GM23248 (cell line): Measurements from ENCODE around the gene ETV7. TPM values are rescaled to one million over a fixed set of nuclear protein-coding genes. Genes with fewer than 3 reads are reported as not detected.

Source experiments
- DNase-seq: peaks from one replicate; pipeline ENCODE4 v3.0.0-alpha.2; 2015
- H2AFZ ChIP-seq: fragments of 200-600 bp; sonication (generic); 2 replicates; pipeline ENCODE4 v1.6.1; 2016; ENCODE audit warnings: antibody characterized with exemption
- H3F3A ChIP-seq: fragments of 200-600 bp; sonication (generic); 2 replicates; pipeline ENCODE4 v1.6.1; 2016; ENCODE audit warnings: mild to moderate bottlenecking, antibody characterized with exemption, mixed run types; ENCODE audit not compliant: insufficient read depth
- H3K27ac ChIP-seq: fragments of 200-600 bp; sonication (generic); 2 replicates; pipeline ENCODE4 v1.5.1; 2016; ENCODE audit warnings: mild to moderate bottlenecking
- H3K27me3 ChIP-seq: fragments of 200-600 bp; sonication (generic); replicated peaks from 2 replicates; pipeline ENCODE4 v1.6.1; 2016; ENCODE audit warnings: mild to moderate bottlenecking; ENCODE audit not compliant: insufficient read depth
- H3K36me3 ChIP-seq: fragments of 200-600 bp; sonication (generic); 2 replicates; pipeline ENCODE4 v1.6.1; 2016; ENCODE audit warnings: low read depth, mild to moderate bottlenecking
- H3K4me1 ChIP-seq: fragments of 200-600 bp; sonication (generic); 2 replicates; pipeline ENCODE4 v1.6.1; 2016; ENCODE audit warnings: mild to moderate bottlenecking; ENCODE audit not compliant: insufficient read depth
- H3K4me2 ChIP-seq: fragments of 200-600 bp; sonication (generic); one replicate; pipeline ENCODE4 v1.6.1; 2016; ENCODE audit warnings: mild to moderate bottlenecking; ENCODE audit not compliant: unreplicated experiment
- H3K4me3 ChIP-seq: fragments of 200-600 bp; sonication (generic); 2 replicates; pipeline ENCODE4 v1.5.1; 2016; ENCODE audit warnings: mild to moderate bottlenecking
- H3K79me2 ChIP-seq: fragments of 200-600 bp; sonication (generic); 2 replicates; pipeline ENCODE4 v1.6.1; 2016; ENCODE audit warnings: mild to moderate bottlenecking; ENCODE audit not compliant: insufficient read depth
- H3K9ac ChIP-seq: fragments of 200-600 bp; sonication (generic); 2 replicates; pipeline ENCODE4 v1.6.1; 2016; ENCODE audit warnings: mild to moderate bottlenecking
- H3K9me2 ChIP-seq: fragments of 200-600 bp; sonication (generic); 2 replicates; pipeline ENCODE4 v1.6.1; 2016; ENCODE audit warnings: mixed run types, mild to moderate bottlenecking, moderate library complexity; ENCODE audit not compliant: insufficient read depth
- H3K9me3 ChIP-seq: fragments of 200-600 bp; sonication (generic); one replicate; pipeline ENCODE4 v1.6.1; 2017; ENCODE audit warnings: low read depth
- H4K20me1 ChIP-seq: fragments of 200-600 bp; sonication (generic); 2 replicates; pipeline ENCODE4 v1.6.0; 2016; ENCODE audit not compliant: insufficient read depth
- EZH2 ChIP-seq: fragments of 200-600 bp; sonication (generic); IDR thresholded peaks from 2 replicates; pipeline ENCODE4 v1.6.1; 2018; ENCODE audit warnings: antibody characterized with exemption, mild to moderate bottlenecking; ENCODE audit not compliant: insufficient read depth, poor library complexity, severe bottlenecking
- EZH2phosphoT487 ChIP-seq: fragments of 200-600 bp; sonication (generic); IDR thresholded peaks from 2 replicates; pipeline ENCODE4 v1.6.1; 2018; ENCODE audit warnings: antibody characterized with exemption, moderate library complexity, mild to moderate bottlenecking, low read depth; ENCODE audit not compliant: insufficient read depth
- WGBS, 2 experiments: methylation state at CpG; one replicate each; pipeline ENCODE4 v1.1.6; 2015 to 2017; ENCODE audit warnings: low lambda C conversion rate in 2 of 2, low coverage in 1 of 2; ENCODE audit errors: missing lambda C conversion rate in 2 of 2; 5-methylcytosine and 5-hydroxymethylcytosine counted together
- in situ Hi-C: fragments of 300-500 bp; cut with MboI; formaldehyde crosslinking; loops from 2 replicates; pipeline ENCODE4 v1.15.0; 2020
- polyA plus RNA-seq: library from polyadenylated mRNA; unstranded; fragments of >200 nt; fragmentation: Nextera tagmentation; extraction: Ambion mirVana; gene quantifications from 2 replicates; pipeline ENCODE4 v1.2.1, GENCODE V29; 2016
- total RNA-seq: library from RNA; depleted of rRNA; stranded (reverse); fragments of >200 nt; shearing (Covaris generic); gene quantifications from 2 replicates; pipeline ENCODE4 v1.2.3, GENCODE V29; 2014

The ETV7 gene
- total and polyA plus RNA-seq, 2 experiments from 2014 or later = 0.32 to 0.70 TPM

GRCh38 chr6:36333171-36333895, 54.1 kb downstream of the ETV7 start:
- Histone ChIP-seq H3K27ac (no peak overlapping the region), H3K9me2 (no peaks in the 10 kb centered on the region), H3K27me3 (peaks cover 60% of the 10 kb centered on the region), H3K4me2 (no peak overlapping the region), H3K4me1 (no peaks in the 10 kb centered on the region), H3K4me3 (no peak overlapping the region), H3K9me3 (no peaks in the 10 kb centered on the region), H3K9ac (no peak overlapping the region), H4K20me1 (no peaks in the 10 kb centered on the region), H2AFZ (no peak overlapping the region), H3K36me3 (no peaks in the 10 kb centered on the region), H3K79me2 (no peaks in the 10 kb centered on the region), H3F3A (no peaks in the 10 kb centered on the region)
- no peak for DNase-seq
- TF ChIP-seq EZH2phosphoT487 (no peak), EZH2 (no peak)
- in situ Hi-C loops = no loop called here
- 70 to 71% methylated on average over 8 of the region's 8 CpGs for WGBS, 2 experiments

- Histone ChIP-seq H3K9me2 (no peaks in the 10 kb centered on the region), H3K27ac (no peak overlapping the region), H3K4me3 (no peak overlapping the region), H3K36me3 (no peaks in the 10 kb centered on the region), H3K9me3 (no peaks in the 10 kb centered on the region), H2AFZ (no peak overlapping the region), H3K9ac (no peak overlapping the region), H3K27me3 (peaks cover 71% of the 10 kb centered on the region), H3K79me2 (no peaks in the 10 kb centered on the region), H3K4me1 (no peaks in the 10 kb centered on the region), H3K4me2 (no peak overlapping the region), H3F3A (no peaks in the 10 kb centered on the region), H4K20me1 (no peaks in the 10 kb centered on the region)
- no peak for TF ChIP-seq EZH2
- no peak for TF ChIP-seq EZH2phosphoT487
- DNase-seq = no peak
- in situ Hi-C loops = no loop called here
- 75 to 83% methylated on average over 6 of the region's 6 CpGs for WGBS, 2 experiments
Measured at GRCh38 chr6:36331381-36331780, 56.1 kb downstream of the ETV7 start.

- Histone ChIP-seq H3K27me3 (peaks cover 62% of the 10 kb centered on the region), H3K4me1 (no peaks in the 10 kb centered on the region), H3K9me2 (no peaks in the 10 kb centered on the region), H4K20me1 (no peaks in the 10 kb centered on the region), H3F3A (no peaks in the 10 kb centered on the region), H3K9ac (no peak overlapping the region), H3K4me3 (no peak overlapping the region), H3K9me3 (no peaks in the 10 kb centered on the region), H3K4me2 (no peak overlapping the region), H3K27ac (no peak overlapping the region), H3K79me2 (no peaks in the 10 kb centered on the region), H3K36me3 (no peaks in the 10 kb centered on the region), H2AFZ (no peak overlapping the region)
- in situ Hi-C loops = no loop called here
- TF ChIP-seq EZH2 (no peak), EZH2phosphoT487 (no peak)
- 76 to 84% methylated on average over 12 to 14 of the region's 14 CpGs for WGBS, 2 experiments
- DNase-seq = no peak
Measured at GRCh38 chr6:36330366-36330765, 57.1 kb downstream of the ETV7 start.

GRCh38 chr6:36329798-36330291, 57.6 kb downstream of the ETV7 start:
- Histone ChIP-seq H4K20me1 (no peaks in the 10 kb centered on the region), H3K27me3 (peaks cover 57% of the 10 kb centered on the region), H3K27ac (no peak overlapping the region), H3K4me2 (no peak overlapping the region), H3K9me2 (no peaks in the 10 kb centered on the region), H3F3A (no peaks in the 10 kb centered on the region), H3K4me1 (no peaks in the 10 kb centered on the region), H3K9me3 (no peaks in the 10 kb centered on the region), H2AFZ (no peak overlapping the region), H3K4me3 (no peak overlapping the region), H3K9ac (no peak overlapping the region), H3K79me2 (no peaks in the 10 kb centered on the region), H3K36me3 (no peaks in the 10 kb centered on the region)
- no peak for TF ChIP-seq EZH2
- TF ChIP-seq EZH2phosphoT487 = no peak
- in situ Hi-C loops = no loop called here
- DNase-seq = no peak
- 60 to 75% methylated on average over 9 to 14 of the region's 14 CpGs for WGBS, 2 experiments
